ENCODE measurements around the gene MMP28. TPM values are rescaled to one million over a fixed set of nuclear protein-coding genes. Genes with fewer than 3 reads are reported as not detected.
"Not testable (repeated sequence)": the region's sequence is repeated elsewhere in the genome, so short reads cannot be mapped to it uniquely, and the experiment has no call there.

The MMP28 gene
- total RNA-seq, 2 donors from 2014 or later: 62.5 to 66.7 TPM

DNA sequence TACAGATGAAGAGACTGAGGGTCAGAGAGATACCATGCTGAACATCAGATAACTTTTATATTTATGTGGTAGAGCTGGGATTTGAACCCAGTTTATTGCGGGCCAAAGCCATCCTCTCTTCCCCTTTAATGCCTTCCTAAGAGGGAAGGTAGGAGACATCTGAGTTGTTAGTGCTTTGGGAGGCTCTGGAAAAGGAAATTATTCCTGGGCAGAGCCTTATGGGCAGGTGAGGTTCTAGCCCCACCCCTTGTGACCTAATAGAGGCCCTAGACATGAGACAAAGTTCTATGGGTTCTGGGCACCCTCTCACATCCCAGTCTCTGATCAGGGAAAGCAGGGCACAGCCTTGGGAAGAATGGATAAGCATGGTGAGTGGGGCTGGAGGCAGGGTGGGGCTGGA, 34.9 kb downstream of the MMP28 start, which contains the start of gene C17orf50:
C17orf50 (plus strand) TSS at position 301 of the 400 bp plus-strand sequence; CDS start at position 356, 55 bp downstream.
- intact Hi-C loops (cut with DNase I): no loop called here
- H3K27me3 ChIP-seq: no peaks in the 10 kb centered on the region

DNA sequence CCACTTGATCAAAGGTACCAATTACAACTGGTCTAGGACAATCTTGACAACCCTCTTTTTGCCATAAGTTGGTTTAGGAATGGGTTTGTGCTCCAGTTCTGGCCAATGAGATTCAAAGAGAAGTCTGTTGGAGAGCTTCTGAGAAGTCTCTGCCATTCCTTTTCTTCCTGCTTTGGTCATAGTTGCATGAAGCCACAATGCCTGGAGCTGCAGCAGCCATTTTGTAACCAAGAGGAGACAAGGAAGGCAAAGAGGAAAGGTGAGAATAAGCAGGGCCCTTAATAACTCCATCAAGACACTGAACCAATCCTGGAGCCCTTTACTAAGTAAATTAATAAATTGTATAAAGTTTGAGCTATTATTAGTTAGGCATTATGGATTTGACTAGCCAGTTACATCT, 38.2 kb downstream of the MMP28 start:
- no peaks in the 10 kb centered on the region for H3K4me1 ChIP-seq
- no peaks in the 10 kb centered on the region for H3K36me3 ChIP-seq
- no peak overlapping the region for H3K27ac ChIP-seq
- no peaks in the 10 kb centered on the region for H3K9me3 ChIP-seq
- no peaks in the 10 kb centered on the region for H3K27me3 ChIP-seq
- TF ChIP-seq, protein P1, sequence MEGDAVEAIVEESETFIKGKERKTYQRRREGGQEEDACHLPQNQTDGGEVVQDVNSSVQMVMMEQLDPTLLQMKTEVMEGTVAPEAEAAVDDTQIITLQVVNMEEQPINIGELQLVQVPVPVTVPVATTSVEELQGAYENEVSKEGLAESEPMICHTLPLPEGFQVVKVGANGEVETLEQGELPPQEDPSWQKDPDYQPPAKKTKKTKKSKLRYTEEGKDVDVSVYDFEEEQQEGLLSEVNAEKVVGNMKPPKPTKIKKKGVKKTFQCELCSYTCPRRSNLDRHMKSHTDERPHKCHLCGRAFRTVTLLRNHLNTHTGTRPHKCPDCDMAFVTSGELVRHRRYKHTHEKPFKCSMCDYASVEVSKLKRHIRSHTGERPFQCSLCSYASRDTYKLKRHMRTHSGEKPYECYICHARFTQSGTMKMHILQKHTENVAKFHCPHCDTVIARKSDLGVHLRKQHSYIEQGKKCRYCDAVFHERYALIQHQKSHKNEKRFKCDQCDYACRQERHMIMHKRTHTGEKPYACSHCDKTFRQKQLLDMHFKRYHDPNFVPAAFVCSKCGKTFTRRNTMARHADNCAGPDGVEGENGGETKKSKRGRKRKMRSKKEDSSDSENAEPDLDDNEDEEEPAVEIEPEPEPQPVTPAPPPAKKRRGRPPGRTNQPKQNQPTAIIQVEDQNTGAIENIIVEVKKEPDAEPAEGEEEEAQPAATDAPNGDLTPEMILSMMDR (IDR thresholded peaks at IDR 0.05): no peak
- no peak for DNase-seq
- no peak overlapping the region for H3K9ac ChIP-seq (ENCODE audit: low read depth in 2 of 2, low read length in 2 of 2)
- H3K4me3 ChIP-seq: no peak overlapping the region
- intact Hi-C loops (cut with DNase I): no loop called here

More for the DNA sequence above, 34.9 kb downstream of the MMP28 start, which contains the start of gene C17orf50:
- no peak within 1 kb of the TSS for H3K4me3 ChIP-seq
- no peak within 1 kb of the TSS for H3K9ac ChIP-seq (ENCODE audit: low read depth in 2 of 2, low read length in 2 of 2)
- TF ChIP-seq, protein P1 (IDR thresholded peaks at IDR 0.05): no peak
- no peaks in the 10 kb centered on the region for H3K36me3 ChIP-seq
- H3K9me3 ChIP-seq: no peaks in the 10 kb centered on the region
- peaks cover 6% of the 10 kb centered on the region for H3K4me1 ChIP-seq
- DNase-seq: no peak
- H3K27ac ChIP-seq: no peak within 1 kb of the TSS

DNA sequence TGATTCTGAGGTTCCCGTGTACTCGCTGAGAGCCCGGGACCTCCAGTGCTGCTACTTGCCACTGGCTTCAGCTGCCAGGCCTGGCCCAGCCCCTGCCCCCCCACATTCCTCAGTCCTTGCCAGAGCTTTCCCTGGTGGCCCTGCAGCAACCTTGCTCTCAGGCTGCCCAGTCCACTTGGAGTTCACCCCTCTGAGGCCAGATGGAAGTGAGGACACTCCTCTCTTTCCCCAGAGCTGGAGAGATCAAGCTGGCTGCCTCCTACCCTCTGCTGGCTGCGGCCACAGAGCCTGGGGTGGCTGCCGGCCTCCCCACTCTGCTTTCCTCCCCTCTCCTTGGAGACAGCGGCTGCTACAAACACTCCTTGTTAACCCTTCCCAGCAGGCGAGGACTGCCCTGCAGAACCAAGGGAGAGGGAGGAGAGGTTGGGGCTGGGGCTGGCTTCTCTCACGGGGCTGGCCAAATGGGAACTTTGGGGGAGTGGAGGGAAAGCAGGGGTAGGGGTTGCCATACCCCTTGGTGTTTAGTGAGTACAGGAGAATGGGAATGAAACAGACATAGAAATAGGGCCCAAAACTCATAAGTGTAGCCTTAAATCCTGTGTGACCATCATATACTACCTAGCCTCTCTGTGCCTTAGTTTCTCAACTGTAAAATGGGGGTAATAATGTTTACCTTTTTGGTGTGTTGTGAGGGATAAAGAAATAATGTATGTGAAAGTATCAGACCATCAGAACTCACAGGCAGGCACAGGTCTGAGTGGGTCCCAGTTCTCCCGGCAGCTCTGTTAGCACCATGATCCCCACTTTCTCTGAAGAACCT, 42.3 kb downstream of the MMP28 start, which contains the start of gene GAS2L2:
GAS2L2 (minus strand) TSS at position 295 of the 820 bp plus-strand sequence. CDS start 389 bp downstream, outside the sequence.
- Histone ChIP-seq H3K9me3 (no peaks in the 10 kb centered on the region), H3K4me1 (no peaks in the 10 kb centered on the region), H3K36me3 (no peaks in the 10 kb centered on the region), H3K27me3 (peaks cover 29% of the 10 kb centered on the region), H3K9ac (ENCODE audit: low read depth in 2 of 2, low read length in 2 of 2) (no peak within 1 kb of the TSS), H3K27ac (no peak within 1 kb of the TSS), H3K4me3 (no peak within 1 kb of the TSS)
- intact Hi-C loops (cut with DNase I): no loop called here
- DNase-seq: no peak
- TF ChIP-seq, protein P1 (IDR thresholded peaks at IDR 0.05): no peak

DNA sequence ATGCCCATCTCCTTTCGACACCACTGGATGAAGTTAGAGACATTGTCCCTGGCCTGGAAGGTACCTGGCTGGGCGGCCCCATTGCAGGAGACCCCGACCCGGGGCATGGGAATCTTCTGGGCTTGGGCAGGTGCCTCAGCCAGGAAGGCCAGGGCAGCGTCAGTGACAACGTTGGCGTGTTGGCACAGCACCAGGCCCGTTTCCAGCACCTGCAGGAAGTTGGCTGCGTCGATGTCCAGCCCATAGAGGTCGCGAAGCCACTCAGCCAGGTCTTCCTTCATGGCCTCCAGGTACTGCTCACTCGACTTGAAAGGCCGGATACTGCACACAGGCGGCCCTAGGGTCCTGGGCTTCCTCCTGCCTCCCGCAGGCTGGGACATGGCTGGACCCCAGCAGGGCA, 43.0 kb downstream of the MMP28 start:
- Histone ChIP-seq H3K4me3 (no peak overlapping the region), H3K27ac (no peak overlapping the region), H3K36me3 (no peaks in the 10 kb centered on the region), H3K9me3 (no peaks in the 10 kb centered on the region), H3K4me1 (no peaks in the 10 kb centered on the region), H3K9ac (ENCODE audit: low read depth in 2 of 2, low read length in 2 of 2) (no peak overlapping the region), H3K27me3 (peaks cover 31% of the 10 kb centered on the region)
- no peak for DNase-seq
- intact Hi-C loops (cut with DNase I): no loop called here
- TF ChIP-seq, protein P1 (IDR thresholded peaks at IDR 0.05): no peak

DNA sequence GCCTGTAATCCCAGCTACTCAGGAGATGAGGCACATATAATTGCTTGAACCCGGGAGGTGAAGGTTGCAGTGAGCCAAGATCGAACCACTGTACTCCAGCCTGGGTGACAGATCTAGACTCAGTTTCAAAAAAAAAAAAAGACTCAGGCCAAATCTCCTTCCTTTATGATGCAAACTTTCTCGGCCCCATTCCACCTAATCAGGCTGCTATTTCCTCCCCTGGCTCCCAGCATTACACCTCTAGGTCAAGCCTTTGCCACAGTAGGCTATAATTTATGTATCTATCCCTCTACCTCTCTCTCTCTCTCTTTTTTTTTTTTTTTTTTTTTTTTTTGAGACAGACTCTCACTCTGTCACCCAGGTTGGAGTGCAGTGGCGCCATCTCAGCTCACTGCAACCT, 43.9 kb downstream of the MMP28 start:
- DNase-seq; H3K9me3 ChIP-seq; H3K27ac ChIP-seq; intact Hi-C loops (cut with DNase I); H3K9ac ChIP-seq (ENCODE audit: low read depth in 2 of 2, low read length in 2 of 2); H3K4me1 ChIP-seq; H3K36me3 ChIP-seq; H3K4me3 ChIP-seq: not testable (repeated sequence)
- H3K27me3 ChIP-seq: peaks cover 31% of the 10 kb centered on the region
